H9 (cell line): Measurements from ENCODE around the gene DOLPP1. TPM values are rescaled to one million over a fixed set of nuclear protein-coding genes. Genes with fewer than 3 reads are reported as not detected.

Source experiments
- DNase-seq: peaks from one replicate; pipeline ENCODE4 v3.0.0-alpha.2; 2017
- H2AFZ ChIP-seq: one replicate; pipeline ENCODE4 v1.6.1; 2013; ENCODE audit warnings: mild to moderate bottlenecking, low read length, control low read depth, moderate library complexity
- H2AK5ac ChIP-seq: 2 replicates; pipeline ENCODE4 v1.6.1; 2013; ENCODE audit warnings: low read length, control low read depth, mixed read lengths; ENCODE audit not compliant: insufficient read length
- H2BK120ac ChIP-seq: one replicate; pipeline ENCODE4 v1.6.1; 2013; ENCODE audit warnings: low read depth, mild to moderate bottlenecking, low read length, control low read depth, inconsistent platforms; ENCODE audit not compliant: poor library complexity, severe bottlenecking
- H2BK12ac ChIP-seq: 2 replicates; pipeline ENCODE4 v1.6.1; 2013; ENCODE audit warnings: low read length, control low read depth, mixed read lengths, low read depth; ENCODE audit not compliant: insufficient read length
- H2BK15ac ChIP-seq: 2 replicates; pipeline ENCODE4 v1.6.1; 2013; ENCODE audit warnings: low read depth, low read length, control low read depth
- H2BK20ac ChIP-seq: one replicate; pipeline ENCODE4 v1.6.1; 2013; ENCODE audit warnings: low read depth, mild to moderate bottlenecking, low read length, control low read depth, inconsistent platforms; ENCODE audit not compliant: poor library complexity, severe bottlenecking
- H2BK5ac ChIP-seq: 2 replicates; pipeline ENCODE4 v1.6.1; 2013; ENCODE audit warnings: low read length, control low read depth, mixed read lengths; ENCODE audit not compliant: insufficient read length
- H3K14ac ChIP-seq: 2 replicates; pipeline ENCODE4 v1.6.1; 2013; ENCODE audit warnings: low read length, control low read depth; ENCODE audit not compliant: insufficient read depth
- H3K18ac ChIP-seq: 2 replicates; pipeline ENCODE4 v1.6.1; 2013; ENCODE audit warnings: low read depth, mild to moderate bottlenecking, mixed read lengths, low read length, control low read depth; ENCODE audit not compliant: insufficient read length
- H3K23ac ChIP-seq: 2 replicates; pipeline ENCODE4 v1.6.1; 2013; ENCODE audit warnings: low read length, control low read depth, mixed read lengths, low read depth; ENCODE audit not compliant: insufficient read length
- H3K23me2 ChIP-seq: 2 replicates; pipeline ENCODE4 v1.6.1; 2013; ENCODE audit warnings: low read depth, mild to moderate bottlenecking, mixed read lengths, low read length, control low read depth; ENCODE audit not compliant: insufficient read length, poor library complexity, severe bottlenecking
- H3K27ac ChIP-seq: 2 replicates; pipeline ENCODE4 v1.5.1; 2013; ENCODE audit warnings: low read length, control low read depth, mixed read lengths, low read depth; ENCODE audit not compliant: insufficient read length
- H3K27me3 ChIP-seq: 2 replicates; pipeline ENCODE4 v1.6.1; 2013; ENCODE audit warnings: low read length, control low read depth, inconsistent platforms; ENCODE audit not compliant: insufficient read depth
- H3K4ac ChIP-seq: 2 replicates; pipeline ENCODE4 v1.6.1; 2013; ENCODE audit warnings: low read depth, mild to moderate bottlenecking, control low read depth, inconsistent platforms, low read length, moderate library complexity
- H3K4me1 ChIP-seq: 2 replicates; pipeline ENCODE4 v1.6.1; 2013; ENCODE audit warnings: low read length, control low read depth, inconsistent platforms; ENCODE audit not compliant: insufficient read depth
- H3K4me2 ChIP-seq: 2 replicates; pipeline ENCODE4 v1.6.1; 2013; ENCODE audit warnings: low read length, control low read depth, mixed read lengths; ENCODE audit not compliant: insufficient read length, insufficient read depth
- H3K56ac ChIP-seq: 2 replicates; pipeline ENCODE4 v1.6.1; 2013; ENCODE audit warnings: low read depth, mild to moderate bottlenecking, mixed read lengths, low read length, control low read depth; ENCODE audit not compliant: insufficient read length
- H3K79me1 ChIP-seq: 2 replicates; pipeline ENCODE4 v1.6.1; 2013; ENCODE audit warnings: low read depth, mild to moderate bottlenecking, moderate library complexity, low read length, control low read depth, inconsistent platforms; ENCODE audit not compliant: insufficient read depth, poor library complexity, severe bottlenecking
- H3K79me2 ChIP-seq: 2 replicates; pipeline ENCODE4 v1.6.1; 2013; ENCODE audit warnings: low read length, control low read depth, inconsistent platforms; ENCODE audit not compliant: insufficient read depth
- H3K9ac ChIP-seq: 2 replicates; pipeline ENCODE4 v1.6.1; 2013; ENCODE audit warnings: low read length, control low read depth, mixed read lengths; ENCODE audit not compliant: insufficient read length; ENCODE audit errors: extremely low read depth
- H3K9me3 ChIP-seq: one replicate; pipeline ENCODE4 v1.6.1; 2013; ENCODE audit warnings: low read depth, low read length, inconsistent platforms; ENCODE audit not compliant: control insufficient read depth
- H3T11ph ChIP-seq: one replicate; pipeline ENCODE4 v1.6.1; 2013; ENCODE audit warnings: mild to moderate bottlenecking, low read length, control low read depth, inconsistent platforms
- H4K20me1 ChIP-seq: one replicate; pipeline ENCODE4 v1.6.1; 2013; ENCODE audit not compliant: control insufficient read depth, insufficient read length, insufficient read depth
- H4K5ac ChIP-seq: 2 replicates; pipeline ENCODE4 v1.6.1; 2013; ENCODE audit warnings: low read depth, mild to moderate bottlenecking, mixed read lengths, low read length, control low read depth; ENCODE audit not compliant: insufficient read length
- H4K8ac ChIP-seq: replicated peaks from 2 replicates; pipeline ENCODE4 v1.6.1; 2013; ENCODE audit warnings: low read length, control low read depth, mixed read lengths, low read depth; ENCODE audit not compliant: insufficient read length
- H4K91ac ChIP-seq: 2 replicates; pipeline ENCODE4 v1.6.1; 2013; ENCODE audit warnings: low read depth, mild to moderate bottlenecking, moderate library complexity, mixed read lengths, low read length, control low read depth; ENCODE audit not compliant: insufficient read length
- H3K27ac Mint-ChIP-seq, 3 experiments: 2 replicates in 2 of 3; 3 replicates in 1 of 3; pipeline ENCODE4 v1.8.0; 2020 to 2021; ENCODE audit warnings: mixed read lengths in 3 of 3, mild to moderate bottlenecking in 1 of 3, moderate library complexity in 1 of 3
- H3K27me3 Mint-ChIP-seq: 2 replicates; pipeline ENCODE4 v1.8.0; 2021; ENCODE audit warnings: low read depth, mild to moderate bottlenecking, moderate library complexity, mixed read lengths
- H3K36me3 Mint-ChIP-seq, 3 experiments: 2 replicates in 2 of 3; 3 replicates in 1 of 3; pipeline ENCODE4 v1.8.0; 2020 to 2021; ENCODE audit warnings: low read depth in 3 of 3, mixed read lengths in 3 of 3; ENCODE audit not compliant: insufficient read depth in 1 of 3
- H3K4me1 Mint-ChIP-seq, 2 experiments: 2 replicates each; pipeline ENCODE4 v1.8.0; 2020; ENCODE audit warnings: mixed read lengths in 2 of 2
- H3K4me3 Mint-ChIP-seq, 2 experiments: 2 replicates in 1 of 2; 3 replicates in 1 of 2; pipeline ENCODE4 v1.8.0; 2020 to 2021; ENCODE audit warnings: mild to moderate bottlenecking in 2 of 2, mixed read lengths in 2 of 2, moderate library complexity in 1 of 2
- H3K9me3 Mint-ChIP-seq, 2 experiments: 2 replicates in 1 of 2; 3 replicates in 1 of 2; pipeline ENCODE4 v1.8.0; 2020; ENCODE audit warnings: mild to moderate bottlenecking in 2 of 2, mixed read lengths in 2 of 2, moderate library complexity in 1 of 2
- CTCF ChIP-seq: fragments of 200-600 bp; sonication (generic); conservative IDR thresholded peaks from 3 replicates; pipeline ENCODE4 v1.8.0; 2021; ENCODE audit warnings: antibody characterized with exemption, mild to moderate bottlenecking
- WGBS: extraction: QIAGEN DNeasy Blood & Tissue Kit; methylation state at CpG from one replicate; pipeline ENCODE4 v1.1.7; 2013; ENCODE audit warnings: missing lambda C conversion rate, low lambda C conversion rate, mixed read lengths; ENCODE audit not compliant: insufficient read length; ENCODE audit errors: extremely low coverage; 5-methylcytosine and 5-hydroxymethylcytosine counted together
- total RNA-seq: library from RNA; stranded (reverse); gene quantifications from 2 replicates; pipeline ENCODE4 v1.2.1, GENCODE V29; 2021

The DOLPP1 gene
- total RNA-seq, 1 experiment from 2014 or later = 42.6 TPM

GRCh38 chr9:129075996-129076639, 4.8 kb upstream of the DOLPP1 start:
- peaks cover 2% of the 10 kb centered on the region; the same call in 1 of the 2 replicates for H3K79me2 ChIP-seq
- H3K27ac ChIP-seq = no peak overlapping the region
- H3K23me2 ChIP-seq = peaks cover 7% of the 10 kb centered on the region
- no CpG with 5 or more reads among the region's 16 CpGs for WGBS
- H2AFZ ChIP-seq = no peak overlapping the region
- no peak overlapping the region for H4K5ac ChIP-seq
- H3K27me3 Mint-ChIP-seq = peaks cover 3% of the 10 kb centered on the region; the same call in 1 of the 2 replicates
- no peak overlapping the region for H3K56ac ChIP-seq
- peaks cover 15 to 27% of the 10 kb centered on the region in 2 experiments for H3K4me1 Mint-ChIP-seq
- peak overlapping the region in 1 of 3 experiments; percentile 90; a peak in 1 of 7 replicates for H3K27ac Mint-ChIP-seq
- no peak overlapping the region for H2BK5ac ChIP-seq
- H3K9me3 Mint-ChIP-seq = no peaks in the 10 kb centered on the region
- no peaks in the 10 kb centered on the region; the same call in 1 of the 2 replicates for H3K4me1 ChIP-seq
- no peak overlapping the region for H2AK5ac ChIP-seq
- no peak overlapping the region for H2BK120ac ChIP-seq
- no peak overlapping the region for H3K9ac ChIP-seq
- no peaks in the 10 kb centered on the region for H3K9me3 ChIP-seq
- no peak overlapping the region for H4K8ac ChIP-seq
- TF ChIP-seq CTCF = no peak
- no peak overlapping the region for H3K4ac ChIP-seq
- H3K36me3 Mint-ChIP-seq = no peaks in the 10 kb centered on the region; a peak in 1 of 7 replicates
- H3K14ac ChIP-seq = no peak overlapping the region
- no peak overlapping the region for H3K4me2 ChIP-seq
- no peak for DNase-seq
- no peak overlapping the region for H3T11ph ChIP-seq
- no peak overlapping the region for H2BK15ac ChIP-seq
- H3K79me1 ChIP-seq = peaks cover 2% of the 10 kb centered on the region
- H3K4me3 Mint-ChIP-seq = no peak overlapping the region
- H4K91ac ChIP-seq = no peak overlapping the region
- no peak overlapping the region for H3K23ac ChIP-seq
- no peak overlapping the region for H2BK12ac ChIP-seq
- H4K20me1 ChIP-seq = no peaks in the 10 kb centered on the region
- no peak overlapping the region for H2BK20ac ChIP-seq
- H3K18ac ChIP-seq = no peak overlapping the region
- H3K27me3 ChIP-seq = no peaks in the 10 kb centered on the region
